RWPE2 (cell line): ENCODE results near the gene LPCAT3.

Source experiments
- ATAC-seq: fragments of 200-7000 bp; cut with Tn5 transposase; 3 replicates; pipeline ENCODE4 v1.9.1; 2021; ENCODE audit warnings: low read depth
- DNase-seq: peaks from one replicate; pipeline ENCODE4 v3.0.0-alpha.2; 2020; ENCODE audit warnings: low spot score
- H3K27ac ChIP-seq: fragments of 450-650 bp; 2 replicates; pipeline ENCODE4 v1.5.1; 2017; ENCODE audit warnings: mild to moderate bottlenecking; ENCODE audit not compliant: poor library complexity, severe bottlenecking
- H3K27me3 ChIP-seq: fragments of 250-450 bp; sonication (Bioruptor Pico); 2 replicates; pipeline ENCODE4 v1.5.1; 2021; ENCODE audit warnings: mild to moderate bottlenecking, moderate library complexity; ENCODE audit not compliant: insufficient read depth, poor library complexity, severe bottlenecking
- H3K36me3 ChIP-seq: fragments of 250-450 bp; sonication (Bioruptor Pico); 2 replicates; pipeline ENCODE4 v1.5.1; 2020; ENCODE audit warnings: low read depth, mild to moderate bottlenecking, moderate library complexity
- H3K4me1 ChIP-seq: fragments of 250-450 bp; sonication (Bioruptor Pico); 2 replicates; pipeline ENCODE4 v1.5.1; 2021; ENCODE audit warnings: mild to moderate bottlenecking, moderate library complexity; ENCODE audit not compliant: insufficient read depth, poor library complexity, severe bottlenecking
- H3K4me3 ChIP-seq: fragments of 250-450 bp; sonication (Bioruptor Pico); 2 replicates; pipeline ENCODE4 v1.5.1; 2021; ENCODE audit warnings: mild to moderate bottlenecking, moderate library complexity; ENCODE audit not compliant: severe bottlenecking
- H3K9me3 ChIP-seq: fragments of 250-450 bp; sonication (Bioruptor Pico); 2 replicates; pipeline ENCODE4 v1.5.1; 2021; ENCODE audit warnings: mild to moderate bottlenecking, moderate library complexity; ENCODE audit not compliant: severe bottlenecking
- CTCF ChIP-seq: fragments of 450-650 bp; IDR thresholded peaks from one replicate; pipeline ENCODE4 v1.5.1; 2017; ENCODE audit warnings: mild to moderate bottlenecking, moderate library complexity; ENCODE audit not compliant: poor library complexity, severe bottlenecking

LPCAT3 gene

GRCh38 chr12:6957741-6958608 is 60.3 kb downstream of the LPCAT3 start:
- DNase-seq, result no peak
- no peak overlapping the region for H3K27ac ChIP-seq
- no peaks in the 10 kb centered on the region for H3K9me3 ChIP-seq
- TF ChIP-seq CTCF, result no peak
- peaks cover 17% of the 10 kb centered on the region for H3K4me1 ChIP-seq
- ATAC-seq, result no peak
- H3K27me3 ChIP-seq, result no peaks in the 10 kb centered on the region
- H3K4me3 ChIP-seq, result no peak overlapping the region
- no peaks in the 10 kb centered on the region for H3K36me3 ChIP-seq

- DNase-seq, result no peak
- Histone ChIP-seq H3K4me3 (no peak overlapping the region), H3K36me3 (no peaks in the 10 kb centered on the region), H3K27ac (no peak overlapping the region), H3K27me3 (no peaks in the 10 kb centered on the region), H3K4me1 (peaks cover 13% of the 10 kb centered on the region), H3K9me3 (no peaks in the 10 kb centered on the region)
- ATAC-seq, result no peak
- no peak for TF ChIP-seq CTCF
Measured at GRCh38 chr12:6957151-6957701, 61.0 kb downstream of the LPCAT3 start.

GRCh38 chr12:6956021-6956727 is 62.1 kb downstream of the LPCAT3 start:
- H3K4me1 ChIP-seq, result peaks cover 2% of the 10 kb centered on the region
- no peak overlapping the region for H3K27ac ChIP-seq
- H3K4me3 ChIP-seq, result no peak overlapping the region
- no peaks in the 10 kb centered on the region for H3K9me3 ChIP-seq
- peak; percentile 42 for DNase-seq
- ATAC-seq, result no peak
- no peaks in the 10 kb centered on the region for H3K36me3 ChIP-seq
- H3K27me3 ChIP-seq, result no peaks in the 10 kb centered on the region
- TF ChIP-seq CTCF, result no peak

GRCh38 chr12:6955108-6956020 is 62.9 kb downstream of the LPCAT3 start:
- H3K27me3 ChIP-seq, result no peaks in the 10 kb centered on the region
- TF ChIP-seq CTCF, result no peak
- no peak for ATAC-seq
- H3K4me1 ChIP-seq, result no peaks in the 10 kb centered on the region
- no peak overlapping the region for H3K27ac ChIP-seq
- peak; percentile 39 for DNase-seq
- H3K36me3 ChIP-seq, result no peaks in the 10 kb centered on the region
- no peak overlapping the region for H3K4me3 ChIP-seq
- H3K9me3 ChIP-seq, result no peaks in the 10 kb centered on the region
